NCI-H2227 treated with DMSO at 0.1 percent for 48 hours (cell line): Measurements from ENCODE around the gene SLC6A1.

Experiments
- DNase-seq: peaks from one replicate; lab custom pipeline; 2025; lab: John Stamatoyannopoulos, UW

Gene SLC6A1

DNA sequence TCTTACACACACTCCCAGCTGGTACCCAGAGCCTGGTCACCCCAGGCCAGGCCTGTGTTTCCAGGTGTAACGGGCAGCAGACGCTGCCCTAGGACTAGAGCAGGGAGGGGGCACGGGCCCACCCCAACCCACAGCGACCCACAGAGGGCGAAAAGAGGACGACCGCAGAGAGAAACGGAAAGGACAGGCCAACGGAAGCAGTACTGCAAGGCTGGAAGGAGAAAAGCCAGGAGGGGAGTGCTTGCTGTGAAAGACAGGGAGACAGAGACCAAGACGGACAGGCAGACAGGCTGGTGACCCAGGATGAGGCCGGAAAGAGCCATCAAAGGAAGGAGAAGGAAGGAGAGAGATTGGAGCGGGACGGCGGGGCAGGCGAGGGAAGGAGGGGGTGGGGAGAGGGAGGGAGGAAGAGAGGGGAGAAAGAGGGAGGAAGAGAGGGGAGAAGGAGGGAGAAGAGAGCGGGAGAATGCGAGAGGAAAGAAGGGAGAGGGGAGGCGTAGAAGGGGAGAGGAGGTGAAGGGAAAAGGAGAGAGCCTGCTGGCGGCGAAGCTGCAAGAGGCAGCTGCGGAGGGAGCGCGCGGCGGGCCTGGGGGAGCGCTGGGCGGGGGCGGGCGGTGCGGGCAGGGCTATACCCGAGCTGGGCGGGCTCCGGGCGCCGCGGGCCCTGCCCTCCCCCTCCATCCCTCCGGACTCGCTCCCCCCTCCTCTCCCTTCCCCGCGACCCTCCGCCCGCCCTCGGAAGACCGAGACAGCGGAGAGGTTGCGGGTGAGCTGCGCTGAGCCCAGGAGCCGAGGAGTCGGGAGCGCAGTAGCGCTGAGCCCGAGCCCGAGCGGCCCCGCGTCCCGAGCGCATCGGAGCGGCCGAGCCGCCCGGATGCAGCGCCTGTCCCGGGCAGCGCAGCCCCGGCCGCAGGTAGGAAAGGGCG, at the start of gene SLC6A1:
TSS of gene SLC6A1 (plus strand) at position 732 of the 926 bp plus-strand sequence. CDS start 24,464 bp downstream, outside the sequence.
- DNase-seq = peak; percentile 38

DNA sequence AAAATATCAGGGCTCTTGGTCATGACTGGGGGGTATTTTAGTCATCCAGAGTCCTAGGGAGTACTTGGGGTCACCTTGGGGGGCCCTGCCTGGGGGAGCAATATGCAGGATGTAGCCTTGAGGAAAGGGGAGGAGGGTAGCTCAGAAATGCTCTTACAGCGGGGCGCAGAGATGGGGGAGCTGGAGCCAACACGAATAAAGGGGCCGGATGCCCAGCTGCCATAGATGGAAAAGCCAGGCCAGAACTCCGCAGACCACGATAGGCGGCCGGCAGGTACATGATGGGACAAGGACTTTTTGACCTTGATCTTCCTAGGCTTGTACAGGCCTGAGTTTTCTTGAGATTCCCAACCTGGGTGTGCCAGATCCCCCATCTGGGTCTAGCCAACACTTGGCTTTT, 47.7 kb upstream of the SLC6A1 start:
- no peak for DNase-seq

DNA sequence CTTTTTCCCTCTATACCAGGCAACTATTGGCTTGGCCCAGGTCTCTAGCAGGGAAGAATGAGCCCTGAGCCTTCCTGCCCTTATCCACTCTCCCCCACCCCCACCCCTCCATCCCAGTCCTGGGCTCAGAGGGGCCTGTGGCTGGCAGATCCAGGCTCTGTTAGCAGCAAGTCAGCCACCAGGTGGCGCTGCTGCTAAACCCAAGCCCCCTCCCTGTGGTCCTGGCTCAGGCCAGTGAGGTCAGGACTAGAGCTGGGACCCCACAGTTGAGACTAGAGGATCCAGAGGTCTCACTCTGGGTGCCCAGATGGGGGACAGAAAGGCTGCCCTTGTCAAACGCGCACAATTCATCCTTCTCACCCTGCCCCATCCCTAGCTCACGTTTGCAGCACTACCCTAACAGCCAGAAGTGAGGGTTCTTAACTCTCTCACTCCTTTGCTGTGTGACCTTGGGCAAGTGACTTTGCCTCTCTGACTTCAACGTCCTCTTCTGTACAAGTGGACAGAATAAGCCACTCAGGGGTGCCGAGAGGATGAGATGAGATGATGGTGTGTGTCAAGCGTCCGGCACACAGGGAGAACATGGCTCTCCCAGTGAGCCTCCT, 46.8 kb upstream of the SLC6A1 start:
- peak; percentile 15 for DNase-seq

DNA sequence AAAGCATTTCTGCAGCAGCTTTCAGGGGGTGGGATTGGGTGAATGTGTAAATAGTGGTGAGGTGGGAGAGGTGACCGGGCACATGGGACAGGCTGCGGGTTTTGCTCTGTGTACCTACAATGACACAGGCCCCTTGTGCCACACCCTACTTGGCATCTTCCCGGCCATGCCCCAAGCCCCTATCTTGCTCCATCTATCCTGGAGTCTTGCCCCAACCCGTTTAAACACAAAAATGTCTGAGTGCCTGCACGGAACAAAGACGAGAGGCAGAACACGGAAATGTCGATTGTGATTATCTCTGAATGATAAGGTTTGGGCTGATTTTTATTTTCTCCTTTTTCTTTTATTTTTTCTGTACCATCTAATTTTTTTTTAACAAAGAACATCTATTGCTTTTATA, 46.0 kb upstream of the SLC6A1 start:
- DNase-seq = no peak

DNA sequence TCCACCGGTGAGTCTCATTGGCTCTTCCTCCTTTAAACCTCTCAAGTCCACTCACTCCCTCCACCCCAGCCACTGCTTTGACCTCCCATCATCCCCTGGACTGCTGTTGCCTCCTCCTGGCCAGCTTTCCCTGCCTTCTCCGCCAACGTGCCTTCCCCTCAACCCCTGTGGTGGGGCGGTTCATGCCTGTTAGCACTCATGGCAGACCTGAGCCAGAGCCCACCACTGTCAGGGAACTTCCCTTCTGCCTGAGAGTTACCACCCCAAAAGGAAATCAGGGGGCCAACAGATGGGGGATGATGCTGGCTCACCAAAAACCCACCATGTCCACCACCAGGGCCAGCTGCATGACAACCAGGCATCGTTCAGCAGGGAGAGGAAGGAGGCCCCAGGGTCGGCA, 44.2 kb upstream of the SLC6A1 start:
- no peak for DNase-seq

DNA sequence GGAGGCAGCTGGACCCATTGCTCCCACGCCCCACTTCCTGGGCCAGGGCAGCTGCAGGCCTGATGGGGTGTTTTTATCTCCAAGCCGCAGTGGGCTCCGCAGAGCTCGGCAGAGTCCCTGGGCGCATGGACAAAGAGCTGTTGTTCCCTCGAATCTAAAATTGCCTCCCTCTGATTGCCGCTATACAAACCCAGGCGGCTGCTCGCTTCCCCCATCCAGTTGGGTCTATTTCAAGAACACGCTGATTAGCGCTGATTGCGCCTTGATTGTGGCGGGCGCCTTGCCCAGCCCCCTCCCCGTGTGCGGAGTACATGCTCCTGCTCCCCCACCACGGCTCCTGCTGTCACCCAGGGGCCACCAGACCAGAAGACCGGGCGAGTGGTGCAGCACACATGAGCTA, 43.4 kb upstream of the SLC6A1 start:
- no peak for DNase-seq

DNA sequence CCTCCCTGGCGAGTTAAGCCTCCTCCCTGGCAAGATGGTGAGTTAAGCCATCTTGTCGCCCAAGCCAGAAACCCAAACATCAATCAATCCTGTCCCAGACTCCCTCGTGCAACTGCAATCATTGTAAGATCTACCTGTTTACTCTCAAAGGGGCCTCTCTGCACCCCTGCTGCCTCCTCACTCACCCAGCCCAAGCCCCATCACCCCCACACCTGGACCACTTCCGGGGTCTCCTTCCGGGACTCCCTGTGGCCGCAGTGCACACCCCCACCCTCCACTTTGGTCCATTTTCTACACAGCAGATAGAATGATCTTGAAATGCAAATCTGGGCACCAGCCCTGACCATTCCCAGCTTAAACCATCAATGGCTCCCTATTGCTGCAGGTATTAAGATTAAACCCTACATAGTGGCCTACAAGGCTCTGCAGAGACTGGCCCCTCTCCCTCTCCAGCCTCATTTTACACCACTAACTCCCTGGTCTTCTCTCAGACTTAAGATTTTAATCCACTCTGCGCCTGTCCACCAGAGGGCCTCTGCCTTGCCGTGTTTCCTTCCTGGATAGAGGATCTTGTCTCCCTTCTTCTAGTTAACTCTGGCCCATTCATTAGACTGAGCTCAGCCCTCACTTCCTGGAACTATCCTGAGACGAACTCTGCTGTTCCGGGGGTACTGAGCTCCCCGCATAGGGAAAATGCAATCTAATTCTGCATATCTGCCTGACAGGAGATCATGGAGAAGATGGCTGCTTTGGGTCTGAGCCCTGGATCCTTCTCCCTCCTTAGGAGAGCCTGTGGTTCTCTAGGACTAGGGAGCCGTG, 41.9 kb upstream of the SLC6A1 start:
- peak; percentile 10 for DNase-seq

DNA sequence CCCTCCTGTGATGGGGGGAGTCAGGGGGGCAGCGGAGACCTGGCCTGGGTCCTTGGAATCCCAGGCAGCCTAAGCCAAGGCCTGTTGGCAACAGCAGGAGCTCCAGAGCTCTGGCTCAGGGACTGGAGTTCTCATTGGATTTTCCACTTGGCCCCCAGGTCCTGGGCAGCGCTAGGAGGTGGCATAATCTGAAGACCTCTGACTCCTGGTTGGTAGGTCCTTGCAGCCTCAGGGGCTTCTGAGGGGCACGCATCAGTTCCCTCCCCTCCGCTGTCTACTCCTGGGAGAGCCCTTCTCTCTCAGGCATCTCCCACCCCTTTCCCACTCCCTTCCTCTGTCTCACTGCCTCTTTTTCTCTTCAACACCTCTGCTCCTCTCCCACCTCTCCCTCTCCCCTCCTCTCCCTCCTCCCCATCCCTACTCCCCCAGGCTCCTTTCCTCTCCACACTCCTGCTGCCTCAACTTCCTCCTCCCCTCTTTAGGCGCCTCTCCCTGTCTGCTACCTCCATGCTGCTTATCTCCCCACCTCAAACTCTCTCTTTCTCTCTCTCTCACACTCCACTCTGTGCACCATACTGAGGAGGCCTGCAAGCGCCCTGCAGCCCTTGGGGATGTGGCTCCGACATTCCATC, 41.1 kb upstream of the SLC6A1 start:
- DNase-seq = no peak

DNA sequence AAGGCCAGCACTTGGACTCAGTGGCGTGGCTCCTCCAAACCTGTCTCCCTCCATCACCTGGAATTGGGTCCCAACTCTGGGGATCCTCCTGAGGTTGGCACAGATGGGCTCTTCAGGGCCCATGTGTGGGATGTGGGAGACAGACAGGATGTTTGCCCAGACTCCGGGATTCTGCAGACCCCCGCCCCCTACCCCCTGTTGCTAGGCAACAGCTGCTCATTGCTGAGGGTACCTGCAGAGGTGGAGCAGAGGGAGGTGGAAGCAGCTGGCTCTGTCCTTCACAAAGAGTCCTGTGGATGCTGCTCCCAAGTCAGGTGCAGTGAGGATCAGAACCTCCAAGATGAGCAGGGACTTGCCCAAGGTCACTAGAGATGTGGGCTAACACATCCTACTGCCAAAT, 40.0 kb upstream of the SLC6A1 start:
- DNase-seq = no peak

DNA sequence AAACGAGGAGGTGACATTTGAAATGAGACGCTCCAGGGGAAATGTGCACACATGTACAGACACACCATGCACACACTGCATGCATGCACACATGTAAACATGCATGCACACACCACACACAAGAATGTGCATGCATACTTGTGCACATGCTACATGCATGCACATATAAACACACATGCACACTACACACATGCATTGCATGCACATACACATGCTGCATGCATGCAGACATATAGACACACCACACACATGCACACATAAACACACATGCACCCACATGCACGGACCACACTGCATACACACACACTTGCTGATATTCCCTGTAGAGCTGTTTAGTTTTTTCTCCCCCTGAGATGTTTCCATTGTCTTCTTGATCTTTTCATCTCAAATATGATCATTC, 37.8 kb upstream of the SLC6A1 start:
- DNase-seq = no peak

DNA sequence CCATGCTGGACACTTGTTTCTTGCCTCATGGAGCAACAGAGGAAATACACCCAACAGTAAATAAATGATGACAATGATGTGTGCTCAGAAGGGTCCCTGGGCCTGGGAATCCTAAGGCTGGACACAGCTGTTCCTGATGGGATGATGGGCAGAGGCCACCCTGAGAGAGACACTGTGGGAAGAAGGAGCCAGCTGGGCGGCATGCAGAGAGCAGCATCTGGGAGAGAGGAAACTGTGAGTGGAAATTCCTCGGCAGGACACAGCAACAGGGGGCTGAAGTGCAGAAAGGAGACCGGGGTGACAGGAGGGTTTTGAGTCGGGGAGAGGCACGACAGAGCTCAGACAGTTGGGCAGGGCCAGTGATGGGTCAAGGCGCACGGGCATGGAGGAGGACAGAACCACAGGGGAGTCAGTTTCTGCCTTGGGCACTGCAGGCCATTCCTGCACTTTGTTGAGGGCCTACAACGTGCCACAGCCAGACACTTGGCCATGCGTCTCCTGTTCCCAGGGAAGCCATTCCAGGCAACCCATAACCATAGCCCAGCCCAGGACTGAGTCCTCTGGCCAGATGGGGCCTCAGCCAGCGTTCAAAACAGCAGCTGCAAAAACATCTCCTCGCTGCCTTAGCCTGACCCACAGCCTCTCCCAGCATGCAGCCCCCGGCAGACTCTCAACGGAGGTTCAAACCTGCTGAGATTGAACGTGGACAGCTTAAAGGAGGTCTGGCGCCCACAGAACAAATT, 36.7 kb upstream of the SLC6A1 start:
- DNase-seq = no peak

DNA sequence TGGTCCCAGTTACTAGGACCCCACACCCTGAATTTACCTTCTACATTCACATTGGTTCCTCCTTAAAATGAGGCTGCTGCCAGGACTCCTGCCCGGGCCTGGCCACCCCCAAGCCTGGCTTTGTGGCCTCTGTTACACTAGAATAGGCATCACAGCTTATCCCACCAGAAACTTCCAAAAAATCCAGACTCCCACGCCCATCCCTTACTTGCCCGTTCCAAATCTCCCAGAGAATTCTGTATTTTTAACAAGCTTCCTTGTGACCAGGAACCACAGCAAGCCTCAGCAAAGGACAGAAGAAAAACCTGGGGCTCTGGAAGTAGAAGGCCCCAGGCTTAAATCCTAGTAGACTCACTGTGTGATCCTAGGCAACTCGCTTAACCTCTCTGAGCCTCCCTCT, 36.0 kb upstream of the SLC6A1 start:
- no peak for DNase-seq

DNA sequence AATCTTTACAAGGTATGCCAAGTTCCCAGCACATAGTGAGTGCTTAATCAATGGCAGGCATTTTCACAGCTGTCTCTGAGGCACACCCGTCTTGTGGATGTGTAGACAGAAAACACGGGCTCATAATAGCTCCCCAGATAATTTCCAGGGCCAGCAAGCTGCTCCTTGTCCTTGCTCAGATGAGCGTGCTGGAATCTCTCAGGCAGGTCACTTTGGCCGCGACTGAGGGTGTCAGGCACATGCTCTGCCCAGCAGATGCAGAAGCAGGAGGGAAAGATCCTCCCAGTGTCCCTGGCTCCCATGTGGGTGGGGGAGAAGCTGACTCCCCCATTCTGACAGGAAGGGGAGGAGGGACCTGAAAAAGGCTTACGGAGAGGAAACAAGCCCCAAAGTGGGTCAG, 35.6 kb upstream of the SLC6A1 start:
- DNase-seq = no peak

DNA sequence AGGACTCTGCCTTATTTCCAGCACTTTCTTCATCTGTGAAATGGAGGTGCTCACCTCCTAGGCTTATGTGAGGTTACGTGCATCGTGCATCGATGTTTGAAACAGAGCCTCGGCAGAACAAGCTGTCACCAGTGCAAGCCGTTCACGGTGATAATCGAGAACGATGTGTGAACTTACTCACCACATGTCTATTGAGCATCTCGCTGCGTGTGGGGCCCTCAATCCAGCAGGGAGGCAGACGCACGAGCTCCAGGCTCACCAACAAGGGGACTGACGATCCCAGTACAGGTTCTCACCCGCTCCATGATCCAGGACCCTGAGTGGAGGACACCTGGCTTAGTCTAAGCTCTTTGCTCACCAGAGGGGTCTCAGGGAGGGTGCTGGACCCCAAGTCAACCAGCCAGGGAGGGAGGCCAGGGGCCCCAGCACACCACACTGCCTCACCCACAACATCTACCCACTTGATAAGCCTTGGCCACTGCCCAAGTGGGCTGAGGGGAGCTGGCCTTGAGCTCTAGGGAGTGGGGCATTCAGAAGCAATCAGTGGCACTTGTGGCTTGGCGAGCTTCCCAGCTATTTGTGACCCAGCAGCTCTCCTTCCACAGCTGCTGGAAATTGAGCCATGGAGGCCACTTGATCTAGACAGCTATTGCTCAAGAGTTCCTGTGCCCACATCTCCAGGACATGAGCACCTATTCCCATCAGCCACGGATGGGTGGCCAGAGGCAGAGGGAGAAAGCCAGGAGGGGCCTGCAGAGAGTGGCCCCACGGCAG, 34.4 kb upstream of the SLC6A1 start:
- DNase-seq = no peak

DNA sequence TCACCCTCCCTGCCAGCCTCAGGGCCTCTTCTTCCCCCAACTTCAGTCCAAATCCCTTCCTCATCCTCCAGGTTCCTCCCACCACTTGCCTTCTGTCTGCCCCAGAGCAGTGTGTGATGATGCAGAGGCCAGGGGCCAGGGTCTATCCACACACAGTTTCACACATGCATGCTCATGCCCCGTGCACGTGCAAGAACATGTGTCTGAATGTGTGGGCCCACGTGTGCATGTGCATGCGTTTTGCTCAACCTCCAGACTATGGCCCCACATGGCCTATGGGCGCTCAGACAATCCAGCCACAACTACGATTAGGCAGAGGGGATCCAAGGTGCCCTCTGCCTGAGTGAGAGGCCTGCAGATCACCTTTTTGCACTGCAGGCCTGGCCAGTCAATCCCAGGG, 32.3 kb upstream of the SLC6A1 start:
- no peak for DNase-seq

DNA sequence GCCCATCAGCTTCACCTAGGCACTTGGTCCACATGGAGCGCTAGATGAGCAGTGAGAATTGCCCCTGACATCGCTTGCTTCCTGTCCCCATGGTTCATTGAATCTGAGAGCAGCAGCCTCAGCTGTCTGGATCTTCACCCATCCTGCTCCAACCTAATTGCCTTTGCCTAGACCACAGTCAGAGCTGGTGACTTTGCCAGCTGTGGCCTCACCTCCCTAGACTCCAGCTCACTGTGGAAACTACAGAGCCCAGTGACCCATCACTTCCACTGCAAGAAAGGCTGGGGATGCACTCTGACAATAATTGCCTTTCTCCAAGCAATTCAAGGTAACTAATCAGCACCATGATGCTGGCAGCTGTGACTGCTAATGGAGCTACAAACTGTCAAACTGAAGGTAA, 30.6 kb upstream of the SLC6A1 start:
- peak; percentile 43 for DNase-seq

DNA sequence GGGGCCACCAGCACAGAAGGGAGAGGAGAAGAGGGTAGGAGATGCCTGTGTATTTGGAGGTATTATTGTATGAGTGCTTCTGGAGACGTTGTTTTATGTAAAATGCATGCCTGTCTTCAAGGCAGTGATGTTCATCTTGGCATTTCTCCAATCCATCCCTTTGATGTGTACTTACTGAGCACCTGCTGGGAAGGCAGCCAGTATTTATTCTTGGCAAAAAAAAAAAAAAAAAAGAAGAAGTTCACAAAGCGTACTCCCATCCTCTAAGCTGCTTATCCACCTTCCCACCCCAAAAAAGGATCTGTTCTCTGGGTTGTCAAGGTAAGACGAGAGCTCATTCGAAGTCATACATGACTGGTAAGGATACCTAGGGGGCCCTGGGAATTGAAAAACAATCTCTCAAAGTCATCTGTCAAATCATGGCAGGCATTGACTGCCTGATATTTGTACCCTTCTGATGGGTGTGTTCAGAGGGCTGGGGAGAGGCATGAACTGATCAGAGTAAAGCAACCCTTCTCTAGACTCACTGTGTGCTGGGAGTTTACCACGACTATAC, 30.0 kb upstream of the SLC6A1 start:
- peak; percentile 83 for DNase-seq

DNA sequence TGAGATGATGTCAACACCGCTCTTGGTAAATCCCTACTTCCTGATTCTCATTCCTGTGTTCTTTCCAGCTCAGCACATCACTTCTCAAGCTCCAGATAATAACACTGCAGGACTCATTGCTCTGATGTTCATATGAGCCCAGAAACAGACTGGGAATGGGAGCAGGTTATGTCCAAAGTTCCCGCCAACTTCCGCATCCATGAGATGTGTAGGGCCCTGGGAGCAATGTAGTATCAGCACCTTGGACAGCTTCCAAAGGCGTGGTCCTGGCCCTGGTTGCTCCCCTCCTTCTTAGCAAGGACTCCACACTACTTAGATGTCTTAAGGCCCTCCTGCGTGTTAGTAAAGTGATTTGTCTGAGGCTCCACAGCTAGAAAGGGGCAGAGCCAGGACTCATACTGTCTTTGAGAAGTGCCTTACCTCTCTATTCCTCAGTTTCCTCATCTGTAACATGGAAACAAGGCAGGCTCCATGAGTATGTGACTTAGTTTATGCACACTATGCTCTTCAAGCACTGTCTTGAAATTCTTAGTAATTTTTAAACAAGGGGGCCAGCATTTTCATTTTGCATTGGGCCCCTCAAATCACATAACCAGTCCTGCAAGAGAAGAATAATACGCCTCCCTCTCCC, 27.9 kb upstream of the SLC6A1 start:
- DNase-seq = no peak

DNA sequence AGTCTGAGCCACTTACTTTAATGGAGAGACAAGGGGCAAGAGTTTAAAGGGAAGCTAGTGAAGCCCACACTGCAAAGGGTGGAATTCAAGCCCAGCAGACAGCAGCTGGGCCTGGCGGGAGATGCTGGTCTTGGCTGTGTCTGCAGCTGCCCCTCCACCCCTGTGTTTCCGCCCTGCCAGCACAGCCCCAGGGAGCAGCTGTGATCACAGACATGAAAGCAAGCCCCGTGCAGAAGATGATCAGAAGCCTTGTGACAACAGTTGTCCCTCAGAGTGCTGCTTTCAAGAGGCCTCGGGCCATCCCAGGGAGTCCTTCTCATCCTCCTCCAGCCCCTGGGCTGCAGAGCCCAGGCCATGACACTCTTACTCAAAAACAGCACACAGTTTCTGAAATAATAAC, 24.1 kb upstream of the SLC6A1 start:
- no peak for DNase-seq
